ENCODE data around the gene SFMBT2. TPM values are rescaled to one million over a fixed set of nuclear protein-coding genes. Genes with fewer than 3 reads are reported as not detected.

SFMBT2 gene
- total RNA-seq, 1 experiment from 2014 or later, result 1.3 TPM

DNA sequence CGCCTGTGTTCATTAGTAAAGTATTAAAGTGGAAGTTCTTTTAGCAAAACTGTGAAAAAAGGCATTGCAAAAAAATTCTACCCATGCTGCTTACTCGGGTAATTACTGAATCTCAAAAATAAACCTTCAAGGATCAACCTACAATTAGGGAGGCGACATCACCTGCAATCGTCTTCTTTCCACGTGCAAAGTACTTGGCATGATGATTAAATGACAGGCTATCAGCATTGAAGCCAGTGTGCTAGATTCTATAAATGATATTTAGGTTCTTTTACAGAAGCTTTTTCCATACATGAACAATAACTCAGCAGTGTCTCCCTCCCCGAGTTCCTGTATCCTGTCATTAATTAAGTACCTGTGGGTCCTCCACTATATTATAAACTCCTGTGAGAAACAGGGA lies 105.8 kb downstream of the SFMBT2 start:
- BruUV-seq (replicated peaks), result no TSS peak
- Histone ChIP-seq H3K4me1 (ENCODE audit: control insufficient read depth, insufficient read depth, low read length) (no peaks in the 10 kb centered on the region), H3K36me3 (ENCODE audit: control insufficient read depth, insufficient read depth, low read length) (no peaks in the 10 kb centered on the region), H3K9me3 (ENCODE audit: control insufficient read depth, insufficient read depth, low read depth, low read length) (no peaks in the 10 kb centered on the region), H3K27ac (ENCODE audit: low read length) (no peak overlapping the region), H3K27me3 (ENCODE audit: control insufficient read depth, insufficient read depth, low read length) (no peaks in the 10 kb centered on the region), H3K4me3 (ENCODE audit: low read depth in 2 of 2, low read length in 2 of 2) (no peak overlapping the region)
- in situ Hi-C loops (cut with HindIII; ENCODE audit: low pct_unique_long_range_greater_than_20kb, low sequenced_read_pairs), result no loop called here
- ChIA-PET POLR2A (no interaction called here), CTCF (no interaction called here)
- TF ChIP-seq, protein P1, sequence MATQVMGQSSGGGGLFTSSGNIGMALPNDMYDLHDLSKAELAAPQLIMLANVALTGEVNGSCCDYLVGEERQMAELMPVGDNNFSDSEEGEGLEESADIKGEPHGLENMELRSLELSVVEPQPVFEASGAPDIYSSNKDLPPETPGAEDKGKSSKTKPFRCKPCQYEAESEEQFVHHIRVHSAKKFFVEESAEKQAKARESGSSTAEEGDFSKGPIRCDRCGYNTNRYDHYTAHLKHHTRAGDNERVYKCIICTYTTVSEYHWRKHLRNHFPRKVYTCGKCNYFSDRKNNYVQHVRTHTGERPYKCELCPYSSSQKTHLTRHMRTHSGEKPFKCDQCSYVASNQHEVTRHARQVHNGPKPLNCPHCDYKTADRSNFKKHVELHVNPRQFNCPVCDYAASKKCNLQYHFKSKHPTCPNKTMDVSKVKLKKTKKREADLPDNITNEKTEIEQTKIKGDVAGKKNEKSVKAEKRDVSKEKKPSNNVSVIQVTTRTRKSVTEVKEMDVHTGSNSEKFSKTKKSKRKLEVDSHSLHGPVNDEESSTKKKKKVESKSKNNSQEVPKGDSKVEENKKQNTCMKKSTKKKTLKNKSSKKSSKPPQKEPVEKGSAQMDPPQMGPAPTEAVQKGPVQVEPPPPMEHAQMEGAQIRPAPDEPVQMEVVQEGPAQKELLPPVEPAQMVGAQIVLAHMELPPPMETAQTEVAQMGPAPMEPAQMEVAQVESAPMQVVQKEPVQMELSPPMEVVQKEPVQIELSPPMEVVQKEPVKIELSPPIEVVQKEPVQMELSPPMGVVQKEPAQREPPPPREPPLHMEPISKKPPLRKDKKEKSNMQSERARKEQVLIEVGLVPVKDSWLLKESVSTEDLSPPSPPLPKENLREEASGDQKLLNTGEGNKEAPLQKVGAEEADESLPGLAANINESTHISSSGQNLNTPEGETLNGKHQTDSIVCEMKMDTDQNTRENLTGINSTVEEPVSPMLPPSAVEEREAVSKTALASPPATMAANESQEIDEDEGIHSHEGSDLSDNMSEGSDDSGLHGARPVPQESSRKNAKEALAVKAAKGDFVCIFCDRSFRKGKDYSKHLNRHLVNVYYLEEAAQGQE (IDR thresholded peaks at IDR 0.05; ENCODE audit: insufficient read depth in 1 of 2, low read depth in 2 of 2, low read length in 1 of 2), result no peak
- TF ChIP-seq TCF7L2 (IDR thresholded peaks at IDR 0.05; ENCODE audit: low read depth, low read length) (no peak), POLR2AphosphoS5 (IDR thresholded peaks at IDR 0.05; ENCODE audit: low read depth, low read length) (no peak)
- intact Hi-C loops (cut with micrococcal nuclease; ENCODE audit: unreplicated experiment), result no loop called here
- ATAC-seq (no peak), DNase-seq (ENCODE audit: low read depth, low spot score) (no peak)

DNA sequence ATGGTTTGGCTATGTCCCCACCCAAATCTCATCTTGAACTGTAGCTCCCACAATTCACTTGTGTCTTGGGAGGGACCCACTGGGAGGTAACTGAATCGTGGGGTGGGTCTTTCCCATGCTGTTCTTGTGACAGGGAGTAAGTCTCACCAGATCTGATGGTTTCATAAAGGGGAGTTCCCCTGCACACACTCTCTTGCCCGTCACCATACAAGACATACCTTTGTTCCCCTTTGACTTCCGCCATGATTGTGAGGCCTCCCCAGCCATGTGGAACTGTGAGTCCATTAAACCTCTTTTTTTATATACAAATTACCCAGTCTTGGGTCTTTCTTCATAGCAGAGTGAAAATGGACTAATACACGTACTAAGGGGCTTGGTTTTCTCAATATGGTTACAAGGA lies 106.7 kb downstream of the SFMBT2 start:
- ATAC-seq, result no peak
- no peak overlapping the region for H3K27ac ChIP-seq (ENCODE audit: low read length)
- no peaks in the 10 kb centered on the region for H3K9me3 ChIP-seq (ENCODE audit: control insufficient read depth, insufficient read depth, low read depth, low read length)
- TF ChIP-seq, protein P2, sequence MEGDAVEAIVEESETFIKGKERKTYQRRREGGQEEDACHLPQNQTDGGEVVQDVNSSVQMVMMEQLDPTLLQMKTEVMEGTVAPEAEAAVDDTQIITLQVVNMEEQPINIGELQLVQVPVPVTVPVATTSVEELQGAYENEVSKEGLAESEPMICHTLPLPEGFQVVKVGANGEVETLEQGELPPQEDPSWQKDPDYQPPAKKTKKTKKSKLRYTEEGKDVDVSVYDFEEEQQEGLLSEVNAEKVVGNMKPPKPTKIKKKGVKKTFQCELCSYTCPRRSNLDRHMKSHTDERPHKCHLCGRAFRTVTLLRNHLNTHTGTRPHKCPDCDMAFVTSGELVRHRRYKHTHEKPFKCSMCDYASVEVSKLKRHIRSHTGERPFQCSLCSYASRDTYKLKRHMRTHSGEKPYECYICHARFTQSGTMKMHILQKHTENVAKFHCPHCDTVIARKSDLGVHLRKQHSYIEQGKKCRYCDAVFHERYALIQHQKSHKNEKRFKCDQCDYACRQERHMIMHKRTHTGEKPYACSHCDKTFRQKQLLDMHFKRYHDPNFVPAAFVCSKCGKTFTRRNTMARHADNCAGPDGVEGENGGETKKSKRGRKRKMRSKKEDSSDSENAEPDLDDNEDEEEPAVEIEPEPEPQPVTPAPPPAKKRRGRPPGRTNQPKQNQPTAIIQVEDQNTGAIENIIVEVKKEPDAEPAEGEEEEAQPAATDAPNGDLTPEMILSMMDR (IDR thresholded peaks at IDR 0.05), result no peak
- TF ChIP-seq POLR2AphosphoS5 (IDR thresholded peaks at IDR 0.05; ENCODE audit: low read depth, low read length), result no peak
- TF ChIP-seq, protein P1 (IDR thresholded peaks at IDR 0.05; ENCODE audit: insufficient read depth in 1 of 2, low read depth in 2 of 2, low read length in 1 of 2), result no peak
- no peak for TF ChIP-seq TCF7L2 (IDR thresholded peaks at IDR 0.05; ENCODE audit: low read depth, low read length)
- no peak for TF ChIP-seq SIN3A (IDR thresholded peaks at IDR 0.05; ENCODE audit: borderline replicate concordance, insufficient read depth, low read depth, low read length)
- in situ Hi-C loops (cut with HindIII; ENCODE audit: low pct_unique_long_range_greater_than_20kb, low sequenced_read_pairs), result no loop called here
- CTCF ChIA-PET, result no interaction called here
- H3K4me1 ChIP-seq (ENCODE audit: control insufficient read depth, insufficient read depth, low read length), result no peaks in the 10 kb centered on the region
- no peak overlapping the region for H3K4me3 ChIP-seq (ENCODE audit: low read depth in 2 of 2, low read length in 2 of 2)
- intact Hi-C loops (cut with micrococcal nuclease; ENCODE audit: unreplicated experiment), result no loop called here
- POLR2A ChIA-PET, result no interaction called here
- no peaks in the 10 kb centered on the region for H3K27me3 ChIP-seq (ENCODE audit: control insufficient read depth, insufficient read depth, low read length)
- no TSS peak for BruUV-seq (replicated peaks)
- no peak for DNase-seq (ENCODE audit: low read depth, low spot score)
- no peaks in the 10 kb centered on the region for H3K36me3 ChIP-seq (ENCODE audit: control insufficient read depth, insufficient read depth, low read length)

All from Panc1 (cell line).